Measurements from ENCODE around the gene TGFB3. TPM values are rescaled to one million over a fixed set of nuclear protein-coding genes. Genes with fewer than 3 reads are reported as not detected.
A peak's percentile ranks its signal among the peaks of the same experiment; 100 is the strongest.

Gene TGFB3
- total and polyA plus RNA-seq, 10 donors, result 4.0 to 61.0 (median 8.3) TPM

DNA sequence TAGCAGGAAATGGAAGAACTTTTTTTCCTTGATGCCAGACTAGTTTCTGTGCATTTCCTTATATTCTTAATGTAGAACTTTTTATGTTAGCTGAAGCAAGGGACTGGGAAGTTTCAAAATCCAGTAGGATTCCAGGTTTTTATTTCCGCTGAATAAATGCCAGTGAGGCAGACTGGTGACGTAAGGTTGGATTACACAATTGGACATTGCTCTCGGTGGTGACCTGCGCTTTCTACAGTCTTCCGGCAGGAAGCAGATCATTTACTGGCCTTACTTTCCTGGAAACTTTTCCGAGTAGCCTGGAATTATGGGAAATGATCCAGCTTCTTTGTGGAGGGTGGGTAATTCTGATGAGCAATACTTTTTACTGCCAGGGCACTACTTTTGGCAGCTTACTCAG, 7.3 kb upstream of the TGFB3 start:
- TF ChIP-seq POLR2A (IDR thresholded peaks at IDR 0.05), result no peak
- TF ChIP-seq, protein P1, sequence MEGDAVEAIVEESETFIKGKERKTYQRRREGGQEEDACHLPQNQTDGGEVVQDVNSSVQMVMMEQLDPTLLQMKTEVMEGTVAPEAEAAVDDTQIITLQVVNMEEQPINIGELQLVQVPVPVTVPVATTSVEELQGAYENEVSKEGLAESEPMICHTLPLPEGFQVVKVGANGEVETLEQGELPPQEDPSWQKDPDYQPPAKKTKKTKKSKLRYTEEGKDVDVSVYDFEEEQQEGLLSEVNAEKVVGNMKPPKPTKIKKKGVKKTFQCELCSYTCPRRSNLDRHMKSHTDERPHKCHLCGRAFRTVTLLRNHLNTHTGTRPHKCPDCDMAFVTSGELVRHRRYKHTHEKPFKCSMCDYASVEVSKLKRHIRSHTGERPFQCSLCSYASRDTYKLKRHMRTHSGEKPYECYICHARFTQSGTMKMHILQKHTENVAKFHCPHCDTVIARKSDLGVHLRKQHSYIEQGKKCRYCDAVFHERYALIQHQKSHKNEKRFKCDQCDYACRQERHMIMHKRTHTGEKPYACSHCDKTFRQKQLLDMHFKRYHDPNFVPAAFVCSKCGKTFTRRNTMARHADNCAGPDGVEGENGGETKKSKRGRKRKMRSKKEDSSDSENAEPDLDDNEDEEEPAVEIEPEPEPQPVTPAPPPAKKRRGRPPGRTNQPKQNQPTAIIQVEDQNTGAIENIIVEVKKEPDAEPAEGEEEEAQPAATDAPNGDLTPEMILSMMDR (IDR thresholded peaks at IDR 0.05 in 8 of 11, conservative IDR thresholded peaks at IDR 0.05 in 3 of 11), result no peak
- TF ChIP-seq POLR2AphosphoS5 (IDR thresholded peaks at IDR 0.05), result peak in 1 of 3 donors; percentile 87
- peaks cover 0 to 39% (median 6%) of the 10 kb centered on the region in 6 donors for H3K36me3 ChIP-seq
- no peak for DNase-seq
- intact Hi-C loops (cut with DNase I; ENCODE audit: low total_unique reads), result no loop called here
- H3K4me3 ChIP-seq, result no peak overlapping the region
- 38 to 78% (median 43%) methylated on average over 6 of the region's 6 CpGs for WGBS, 5 donors
- peak overlapping the region; percentile 43 to 81 (median 54) for H3K27ac ChIP-seq
- peaks cover 8 to 60% (median 41%) of the 10 kb centered on the region in 6 donors for H3K4me1 ChIP-seq
- no peaks in the 10 kb centered on the region for H3K9me3 ChIP-seq
- H3K27me3 ChIP-seq (replicated peaks in 1 of 7), result no peaks in the 10 kb centered on the region

DNA sequence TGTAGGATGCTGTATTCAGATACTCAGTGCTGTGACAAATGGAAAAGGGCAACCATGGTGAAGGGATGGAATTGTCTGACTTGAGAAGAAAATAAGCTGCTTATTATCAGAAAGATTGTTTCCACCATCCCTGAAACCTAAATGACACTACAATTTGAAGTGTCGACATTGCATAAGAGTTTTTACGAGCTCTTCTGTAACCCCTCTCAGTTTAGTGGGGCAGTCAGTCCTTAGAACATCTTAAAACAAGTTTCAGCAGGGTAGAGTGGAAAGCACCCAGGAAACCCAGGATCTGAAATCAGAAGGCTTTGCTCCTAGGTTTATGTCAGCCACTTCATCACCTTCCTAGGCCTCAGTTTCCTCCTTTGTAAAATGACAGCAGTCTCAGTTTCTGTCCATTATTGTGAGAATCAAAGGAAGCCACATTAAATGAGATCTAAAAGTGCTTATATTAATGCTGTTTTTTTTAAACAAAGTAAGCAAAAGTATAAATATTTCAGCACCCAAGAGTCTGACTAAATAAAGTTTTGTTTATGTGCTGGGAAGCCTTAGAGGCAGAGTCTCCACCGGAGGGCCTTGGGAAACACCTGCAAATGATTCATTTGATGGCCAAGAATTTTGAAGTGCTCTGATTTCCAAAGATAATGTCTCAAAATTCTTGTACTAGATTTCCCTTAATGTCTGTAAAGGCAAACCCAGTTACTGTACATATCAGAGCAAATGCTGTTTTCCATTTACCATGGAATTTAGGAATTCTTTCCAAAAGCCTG, 5.6 kb upstream of the TGFB3 start:
- H3K4me3 ChIP-seq, result no peak overlapping the region
- TF ChIP-seq, protein P1 (IDR thresholded peaks at IDR 0.05 in 8 of 11, conservative IDR thresholded peaks at IDR 0.05 in 3 of 11), result no peak
- TF ChIP-seq POLR2A (IDR thresholded peaks at IDR 0.05) (no peak), POLR2AphosphoS5 (IDR thresholded peaks at IDR 0.05) (no peak)
- H3K27me3 ChIP-seq (replicated peaks in 1 of 7), result no peaks in the 10 kb centered on the region
- peak overlapping the region in 2 of 8 donors; percentile 69 to 81 for H3K27ac ChIP-seq
- peaks cover 8 to 61% (median 46%) of the 10 kb centered on the region in 6 donors for H3K4me1 ChIP-seq
- peaks cover 0 to 26% (median 4%) of the 10 kb centered on the region in 6 donors for H3K36me3 ChIP-seq
- H3K9me3 ChIP-seq, result no peaks in the 10 kb centered on the region
- intact Hi-C loops (cut with DNase I; ENCODE audit: low total_unique reads), result no loop called here
- WGBS, 5 donors, result 76 to 87% (median 78%) methylated on average over 3 of the region's 3 CpGs
- no peak for DNase-seq

- no peaks in the 10 kb centered on the region for H3K27me3 ChIP-seq (replicated peaks in 1 of 7)
- peak overlapping the region in 7 of 8 donors; percentile 82 to 92 (median 89) for H3K27ac ChIP-seq
- peaks cover 8 to 69% (median 51%) of the 10 kb centered on the region in 6 donors for H3K4me1 ChIP-seq
- no peaks in the 10 kb centered on the region for H3K9me3 ChIP-seq
- intact Hi-C loops (cut with DNase I; ENCODE audit: low total_unique reads), result no loop called here
- H3K36me3 ChIP-seq, result peaks cover 0 to 16% (median 0%) of the 10 kb centered on the region in 6 donors
- 31 to 46% (median 40%) methylated on average over 6 of the region's 6 CpGs for WGBS, 5 donors
- TF ChIP-seq POLR2A (IDR thresholded peaks at IDR 0.05), result no peak
- TF ChIP-seq, protein P1 (IDR thresholded peaks at IDR 0.05 in 8 of 11, conservative IDR thresholded peaks at IDR 0.05 in 3 of 11), result no peak
- no peak for TF ChIP-seq POLR2AphosphoS5 (IDR thresholded peaks at IDR 0.05)
- H3K4me3 ChIP-seq, result peak overlapping the region; percentile 83 to 99 (median 94)
- no peak for DNase-seq
Observed at GRCh38 chr14:75986439-75986765, 4.6 kb upstream of the TGFB3 start.

- intact Hi-C loops (cut with DNase I; ENCODE audit: low total_unique reads), result no loop called here
- Histone ChIP-seq H3K9me3 (no peaks in the 10 kb centered on the region), H3K36me3 (peaks cover 0 to 14% (median 0%) of the 10 kb centered on the region in 6 donors), H3K4me1 (peaks cover 8 to 75% (median 57%) of the 10 kb centered on the region in 6 donors), H3K4me3 (peak within 1 kb of the TSS; percentile 83 to 99 (median 94)), H3K27me3 (replicated peaks in 1 of 7) (no peaks in the 10 kb centered on the region), H3K27ac (peak within 1 kb of the TSS; percentile 58 to 92 (median 87))
- 0% methylated on average over 35 to 52 of the region's 52 CpGs for WGBS, 5 donors
- TF ChIP-seq POLR2AphosphoS5 (IDR thresholded peaks at IDR 0.05), result peak; percentile 80 to 88 (median 86)
- TF ChIP-seq POLR2A (IDR thresholded peaks at IDR 0.05), result no peak
- DNase-seq, result peak; percentile 98
Observed at GRCh38 chr14:75985618-75986438, 4.0 kb upstream of the TGFB3 start, which contains the start of gene IFT43. Gene IFT43, plus strand, starts transcription at chr14:75985763. Its CDS starts 24 bp downstream, at chr14:75985787.
